Liver (tissue), 3 donors: Measurements from ENCODE around the gene MEOX1.

Source experiments
- FOXA1 ChIP-seq: IDR thresholded peaks from 2 replicates; pipeline ENCODE4 v1.6.1; 2016; ENCODE audit warnings: antibody characterized with exemption
- GABPA ChIP-seq, 2 donors: IDR thresholded peaks in 1 of 2; conservative IDR thresholded peaks in 1 of 2; 2 replicates each; pipeline ENCODE4 v1.6.1; 2016; ENCODE audit warnings: antibody characterized with exemption in 2 of 2, mild to moderate bottlenecking in 1 of 2, moderate library complexity in 1 of 2
- JUND ChIP-seq, 2 donors: IDR thresholded peaks; 2 replicates each; pipeline ENCODE4 v1.6.1; 2016; ENCODE audit warnings: antibody characterized with exemption in 2 of 2
- YY1 ChIP-seq: IDR thresholded peaks from 2 replicates; pipeline ENCODE4 v1.6.1; 2016; ENCODE audit warnings: antibody characterized with exemption, mild to moderate bottlenecking
- TF ChIP-seq, protein P1 (sequence below): fragments of 150-350 bp; IDR thresholded peaks from 2 replicates; pipeline ENCODE4 v1.5.1; 2017; ENCODE audit warnings: improper control_type of control experiment, low read depth, low read length; ENCODE audit not compliant: missing input control
- TF ChIP-seq, protein P2 (sequence below): IDR thresholded peaks from 2 replicates; pipeline ENCODE4 v1.6.1; 2016; ENCODE audit warnings: antibody characterized with exemption
- TF ChIP-seq, protein P3 (sequence below): IDR thresholded peaks from 2 replicates; pipeline ENCODE4 v1.6.1; 2016; ENCODE audit warnings: antibody characterized with exemption
- TF ChIP-seq, protein P4 (sequence below): IDR thresholded peaks from 2 replicates; pipeline ENCODE4 v1.6.1; 2016; ENCODE audit warnings: antibody characterized with exemption, mild to moderate bottlenecking
- donor health status: healthy.
- donor health status: healthy.

DNA sequence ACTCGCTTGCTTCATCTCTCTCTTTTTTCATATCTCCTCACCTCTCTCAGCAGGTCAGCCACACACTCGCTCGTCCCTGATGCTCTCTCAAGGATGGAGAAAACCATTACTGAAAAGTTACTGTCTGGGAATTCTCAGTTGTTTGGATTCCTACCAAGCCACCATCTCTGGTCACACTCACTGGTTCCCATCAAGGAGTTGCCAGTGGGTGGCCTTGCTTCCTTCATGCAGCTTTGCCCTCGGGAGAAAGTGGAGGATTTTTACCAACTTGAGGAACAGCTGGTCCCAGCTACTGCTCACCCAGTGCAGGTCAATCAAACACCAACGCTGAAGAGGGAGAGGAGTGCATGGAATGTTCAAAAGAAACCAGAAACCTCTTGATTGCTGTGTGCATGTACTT, 25.3 kb downstream of the MEOX1 start:
- TF ChIP-seq, protein P1, sequence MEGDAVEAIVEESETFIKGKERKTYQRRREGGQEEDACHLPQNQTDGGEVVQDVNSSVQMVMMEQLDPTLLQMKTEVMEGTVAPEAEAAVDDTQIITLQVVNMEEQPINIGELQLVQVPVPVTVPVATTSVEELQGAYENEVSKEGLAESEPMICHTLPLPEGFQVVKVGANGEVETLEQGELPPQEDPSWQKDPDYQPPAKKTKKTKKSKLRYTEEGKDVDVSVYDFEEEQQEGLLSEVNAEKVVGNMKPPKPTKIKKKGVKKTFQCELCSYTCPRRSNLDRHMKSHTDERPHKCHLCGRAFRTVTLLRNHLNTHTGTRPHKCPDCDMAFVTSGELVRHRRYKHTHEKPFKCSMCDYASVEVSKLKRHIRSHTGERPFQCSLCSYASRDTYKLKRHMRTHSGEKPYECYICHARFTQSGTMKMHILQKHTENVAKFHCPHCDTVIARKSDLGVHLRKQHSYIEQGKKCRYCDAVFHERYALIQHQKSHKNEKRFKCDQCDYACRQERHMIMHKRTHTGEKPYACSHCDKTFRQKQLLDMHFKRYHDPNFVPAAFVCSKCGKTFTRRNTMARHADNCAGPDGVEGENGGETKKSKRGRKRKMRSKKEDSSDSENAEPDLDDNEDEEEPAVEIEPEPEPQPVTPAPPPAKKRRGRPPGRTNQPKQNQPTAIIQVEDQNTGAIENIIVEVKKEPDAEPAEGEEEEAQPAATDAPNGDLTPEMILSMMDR: no peak
- TF ChIP-seq, protein P2, sequence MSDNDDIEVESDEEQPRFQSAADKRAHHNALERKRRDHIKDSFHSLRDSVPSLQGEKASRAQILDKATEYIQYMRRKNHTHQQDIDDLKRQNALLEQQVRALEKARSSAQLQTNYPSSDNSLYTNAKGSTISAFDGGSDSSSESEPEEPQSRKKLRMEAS: no peak
- TF ChIP-seq JUND (IDR thresholded peaks at IDR 0.05) (no peak), GABPA (IDR thresholded peaks at IDR 0.05 in 1 of 2, conservative IDR thresholded peaks at IDR 0.05 in 1 of 2) (no peak), YY1 (no peak), FOXA1 (no peak)
- TF ChIP-seq, protein P3, sequence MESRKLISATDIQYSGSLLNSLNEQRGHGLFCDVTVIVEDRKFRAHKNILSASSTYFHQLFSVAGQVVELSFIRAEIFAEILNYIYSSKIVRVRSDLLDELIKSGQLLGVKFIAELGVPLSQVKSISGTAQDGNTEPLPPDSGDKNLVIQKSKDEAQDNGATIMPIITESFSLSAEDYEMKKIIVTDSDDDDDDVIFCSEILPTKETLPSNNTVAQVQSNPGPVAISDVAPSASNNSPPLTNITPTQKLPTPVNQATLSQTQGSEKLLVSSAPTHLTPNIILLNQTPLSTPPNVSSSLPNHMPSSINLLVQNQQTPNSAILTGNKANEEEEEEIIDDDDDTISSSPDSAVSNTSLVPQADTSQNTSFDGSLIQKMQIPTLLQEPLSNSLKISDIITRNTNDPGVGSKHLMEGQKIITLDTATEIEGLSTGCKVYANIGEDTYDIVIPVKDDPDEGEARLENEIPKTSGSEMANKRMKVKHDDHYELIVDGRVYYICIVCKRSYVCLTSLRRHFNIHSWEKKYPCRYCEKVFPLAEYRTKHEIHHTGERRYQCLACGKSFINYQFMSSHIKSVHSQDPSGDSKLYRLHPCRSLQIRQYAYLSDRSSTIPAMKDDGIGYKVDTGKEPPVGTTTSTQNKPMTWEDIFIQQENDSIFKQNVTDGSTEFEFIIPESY: no peak
- TF ChIP-seq, protein P4, sequence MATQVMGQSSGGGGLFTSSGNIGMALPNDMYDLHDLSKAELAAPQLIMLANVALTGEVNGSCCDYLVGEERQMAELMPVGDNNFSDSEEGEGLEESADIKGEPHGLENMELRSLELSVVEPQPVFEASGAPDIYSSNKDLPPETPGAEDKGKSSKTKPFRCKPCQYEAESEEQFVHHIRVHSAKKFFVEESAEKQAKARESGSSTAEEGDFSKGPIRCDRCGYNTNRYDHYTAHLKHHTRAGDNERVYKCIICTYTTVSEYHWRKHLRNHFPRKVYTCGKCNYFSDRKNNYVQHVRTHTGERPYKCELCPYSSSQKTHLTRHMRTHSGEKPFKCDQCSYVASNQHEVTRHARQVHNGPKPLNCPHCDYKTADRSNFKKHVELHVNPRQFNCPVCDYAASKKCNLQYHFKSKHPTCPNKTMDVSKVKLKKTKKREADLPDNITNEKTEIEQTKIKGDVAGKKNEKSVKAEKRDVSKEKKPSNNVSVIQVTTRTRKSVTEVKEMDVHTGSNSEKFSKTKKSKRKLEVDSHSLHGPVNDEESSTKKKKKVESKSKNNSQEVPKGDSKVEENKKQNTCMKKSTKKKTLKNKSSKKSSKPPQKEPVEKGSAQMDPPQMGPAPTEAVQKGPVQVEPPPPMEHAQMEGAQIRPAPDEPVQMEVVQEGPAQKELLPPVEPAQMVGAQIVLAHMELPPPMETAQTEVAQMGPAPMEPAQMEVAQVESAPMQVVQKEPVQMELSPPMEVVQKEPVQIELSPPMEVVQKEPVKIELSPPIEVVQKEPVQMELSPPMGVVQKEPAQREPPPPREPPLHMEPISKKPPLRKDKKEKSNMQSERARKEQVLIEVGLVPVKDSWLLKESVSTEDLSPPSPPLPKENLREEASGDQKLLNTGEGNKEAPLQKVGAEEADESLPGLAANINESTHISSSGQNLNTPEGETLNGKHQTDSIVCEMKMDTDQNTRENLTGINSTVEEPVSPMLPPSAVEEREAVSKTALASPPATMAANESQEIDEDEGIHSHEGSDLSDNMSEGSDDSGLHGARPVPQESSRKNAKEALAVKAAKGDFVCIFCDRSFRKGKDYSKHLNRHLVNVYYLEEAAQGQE: no peak
